ENCODE measurements around the gene MAP3K4.

MAP3K4 gene, protein sequence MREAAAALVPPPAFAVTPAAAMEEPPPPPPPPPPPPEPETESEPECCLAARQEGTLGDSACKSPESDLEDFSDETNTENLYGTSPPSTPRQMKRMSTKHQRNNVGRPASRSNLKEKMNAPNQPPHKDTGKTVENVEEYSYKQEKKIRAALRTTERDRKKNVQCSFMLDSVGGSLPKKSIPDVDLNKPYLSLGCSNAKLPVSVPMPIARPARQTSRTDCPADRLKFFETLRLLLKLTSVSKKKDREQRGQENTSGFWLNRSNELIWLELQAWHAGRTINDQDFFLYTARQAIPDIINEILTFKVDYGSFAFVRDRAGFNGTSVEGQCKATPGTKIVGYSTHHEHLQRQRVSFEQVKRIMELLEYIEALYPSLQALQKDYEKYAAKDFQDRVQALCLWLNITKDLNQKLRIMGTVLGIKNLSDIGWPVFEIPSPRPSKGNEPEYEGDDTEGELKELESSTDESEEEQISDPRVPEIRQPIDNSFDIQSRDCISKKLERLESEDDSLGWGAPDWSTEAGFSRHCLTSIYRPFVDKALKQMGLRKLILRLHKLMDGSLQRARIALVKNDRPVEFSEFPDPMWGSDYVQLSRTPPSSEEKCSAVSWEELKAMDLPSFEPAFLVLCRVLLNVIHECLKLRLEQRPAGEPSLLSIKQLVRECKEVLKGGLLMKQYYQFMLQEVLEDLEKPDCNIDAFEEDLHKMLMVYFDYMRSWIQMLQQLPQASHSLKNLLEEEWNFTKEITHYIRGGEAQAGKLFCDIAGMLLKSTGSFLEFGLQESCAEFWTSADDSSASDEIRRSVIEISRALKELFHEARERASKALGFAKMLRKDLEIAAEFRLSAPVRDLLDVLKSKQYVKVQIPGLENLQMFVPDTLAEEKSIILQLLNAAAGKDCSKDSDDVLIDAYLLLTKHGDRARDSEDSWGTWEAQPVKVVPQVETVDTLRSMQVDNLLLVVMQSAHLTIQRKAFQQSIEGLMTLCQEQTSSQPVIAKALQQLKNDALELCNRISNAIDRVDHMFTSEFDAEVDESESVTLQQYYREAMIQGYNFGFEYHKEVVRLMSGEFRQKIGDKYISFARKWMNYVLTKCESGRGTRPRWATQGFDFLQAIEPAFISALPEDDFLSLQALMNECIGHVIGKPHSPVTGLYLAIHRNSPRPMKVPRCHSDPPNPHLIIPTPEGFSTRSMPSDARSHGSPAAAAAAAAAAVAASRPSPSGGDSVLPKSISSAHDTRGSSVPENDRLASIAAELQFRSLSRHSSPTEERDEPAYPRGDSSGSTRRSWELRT (N-terminal part only)

DNA sequence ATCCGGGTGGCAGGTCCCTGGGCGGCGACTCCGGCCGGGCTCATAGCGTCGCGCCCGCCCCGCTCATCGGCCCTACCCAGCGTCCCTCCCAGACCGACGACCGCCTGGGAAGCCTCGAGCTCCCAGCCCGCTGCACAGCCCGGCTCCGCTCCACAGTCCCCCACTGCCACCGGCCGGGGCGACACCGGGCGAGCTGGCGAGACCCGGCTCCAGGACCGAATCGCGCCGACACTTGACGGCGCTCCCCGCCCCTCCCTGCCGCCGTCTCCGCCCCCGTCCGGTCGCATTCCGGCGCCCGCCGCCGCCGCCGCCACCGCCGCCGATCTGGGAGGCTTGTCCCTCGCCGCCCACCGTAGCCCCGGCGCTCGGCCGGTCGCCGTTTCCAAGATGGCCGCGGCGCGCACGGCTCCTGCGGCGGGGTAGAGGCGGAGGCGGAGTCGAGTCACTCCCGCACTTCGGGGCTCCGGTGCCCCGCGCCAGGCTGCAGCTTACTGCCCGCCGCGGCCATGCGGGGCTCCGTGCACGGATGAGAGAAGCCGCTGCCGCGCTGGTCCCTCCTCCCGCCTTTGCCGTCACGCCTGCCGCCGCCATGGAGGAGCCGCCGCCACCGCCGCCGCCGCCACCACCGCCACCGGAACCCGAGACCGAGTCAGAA, at the start of gene MAP3K4:
Gene MAP3K4, plus strand, starts transcription at position 364 of the 655 bp plus-strand sequence. Its CDS starts 163 bp downstream, at position 527.
- Histone ChIP-seq H3K4me3 (ENCODE audit: low read depth, low read length) (peak within 1 kb of the TSS; percentile 84), H3K9me3 (ENCODE audit: control insufficient read depth, insufficient read depth, low read length) (no peaks in the 10 kb centered on the region), H3K36me3 (ENCODE audit: control insufficient read depth, insufficient read depth, low read length) (no peaks in the 10 kb centered on the region), H3K27me3 (ENCODE audit: control insufficient read depth, insufficient read depth, low read length) (no peaks in the 10 kb centered on the region), H3K9ac (ENCODE audit: low read depth, low read length) (peak within 1 kb of the TSS; percentile 88), H3K4me1 (ENCODE audit: control insufficient read depth, insufficient read depth, low read length) (peaks cover 3% of the 10 kb centered on the region)

DNA sequence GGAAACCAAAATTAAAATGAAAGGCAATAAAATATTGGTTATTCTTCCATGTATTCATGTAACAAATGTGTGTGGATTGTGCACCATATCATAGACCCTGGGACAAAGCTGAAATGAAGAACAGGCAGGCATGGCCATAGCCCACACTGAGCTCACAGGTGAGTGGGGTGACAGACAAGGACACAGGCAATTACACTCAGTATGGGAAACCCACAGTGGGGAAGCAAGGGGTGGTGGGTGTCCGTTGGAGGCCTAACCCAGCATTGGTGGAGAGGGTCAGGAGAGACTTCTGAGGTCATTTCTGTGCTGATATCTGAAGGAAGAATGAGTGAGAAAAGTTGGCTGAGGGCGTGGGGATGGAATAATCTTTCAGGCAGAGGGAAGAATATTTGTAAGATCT, 47.6 kb upstream of the MAP3K4 start:
- Histone ChIP-seq H3K4me3 (ENCODE audit: low read depth, low read length) (no peak overlapping the region), H3K9ac (ENCODE audit: low read depth, low read length) (no peak overlapping the region), H3K27me3 (ENCODE audit: control insufficient read depth, insufficient read depth, low read length) (no peaks in the 10 kb centered on the region), H3K9me3 (ENCODE audit: control insufficient read depth, insufficient read depth, low read length) (no peaks in the 10 kb centered on the region), H3K4me1 (ENCODE audit: control insufficient read depth, insufficient read depth, low read length) (no peaks in the 10 kb centered on the region), H3K36me3 (ENCODE audit: control insufficient read depth, insufficient read depth, low read length) (no peaks in the 10 kb centered on the region)

DNA sequence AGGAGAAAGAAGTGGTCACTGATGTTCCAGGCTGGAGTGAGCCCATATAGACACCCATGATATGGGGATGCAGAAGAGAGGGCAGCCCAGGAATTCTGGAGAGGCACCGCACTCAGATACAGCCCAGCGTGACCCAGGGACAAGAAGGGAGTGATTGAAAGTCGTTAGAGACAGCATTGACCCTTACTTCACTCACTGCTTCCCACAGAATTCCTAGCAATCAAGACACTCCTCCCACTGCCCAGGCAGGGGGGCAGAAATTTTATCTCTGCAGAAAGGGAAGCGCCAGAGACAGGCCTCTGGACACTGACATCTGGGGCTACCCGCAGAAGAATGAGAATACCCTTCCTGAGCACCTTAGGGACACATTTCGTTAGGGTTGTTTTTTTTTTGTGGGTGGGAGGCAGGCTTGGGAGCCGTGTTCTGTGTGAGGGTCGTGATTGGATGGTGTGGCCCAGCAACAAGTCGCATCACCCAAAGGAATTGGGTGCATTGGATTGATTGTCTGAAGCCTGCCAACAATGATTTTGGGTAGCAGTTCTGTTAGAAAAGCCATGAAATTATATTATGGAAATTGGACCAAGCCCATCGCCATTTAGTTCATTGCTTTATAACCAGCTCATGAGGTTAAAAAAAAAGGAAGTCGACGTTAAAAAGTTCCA, 45.9 kb upstream of the MAP3K4 start:
- Histone ChIP-seq H3K4me1 (ENCODE audit: control insufficient read depth, insufficient read depth, low read length) (no peaks in the 10 kb centered on the region), H3K4me3 (ENCODE audit: low read depth, low read length) (no peak overlapping the region), H3K27me3 (ENCODE audit: control insufficient read depth, insufficient read depth, low read length) (no peaks in the 10 kb centered on the region), H3K9ac (ENCODE audit: low read depth, low read length) (no peak overlapping the region), H3K36me3 (ENCODE audit: control insufficient read depth, insufficient read depth, low read length) (no peaks in the 10 kb centered on the region), H3K9me3 (ENCODE audit: control insufficient read depth, insufficient read depth, low read length) (no peaks in the 10 kb centered on the region)

DNA sequence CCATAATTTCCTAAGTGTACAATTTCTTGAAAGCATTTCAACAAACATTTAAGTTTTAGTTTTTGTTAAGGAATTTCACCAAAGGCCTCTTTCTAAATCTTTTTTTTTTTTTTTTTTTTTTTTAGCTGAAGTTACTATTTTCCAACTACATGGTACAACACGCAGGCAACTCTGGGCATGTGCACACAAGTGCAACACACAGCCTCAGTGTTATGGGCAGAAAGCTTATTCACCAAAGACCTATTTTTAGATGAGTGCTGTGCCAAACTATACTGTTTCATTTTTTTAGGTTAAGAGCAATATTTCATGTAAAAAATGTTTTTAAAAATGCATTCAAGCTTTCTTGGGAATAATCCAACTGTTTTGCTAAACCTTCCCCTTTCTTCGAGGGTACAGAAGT, 42.0 kb upstream of the MAP3K4 start:
- Histone ChIP-seq H3K4me3 (ENCODE audit: low read depth, low read length) (no peak overlapping the region), H3K4me1 (ENCODE audit: control insufficient read depth, insufficient read depth, low read length) (no peaks in the 10 kb centered on the region), H3K36me3 (ENCODE audit: control insufficient read depth, insufficient read depth, low read length) (no peaks in the 10 kb centered on the region), H3K27me3 (ENCODE audit: control insufficient read depth, insufficient read depth, low read length) (no peaks in the 10 kb centered on the region), H3K9me3 (ENCODE audit: control insufficient read depth, insufficient read depth, low read length) (no peaks in the 10 kb centered on the region), H3K9ac (ENCODE audit: low read depth, low read length) (no peak overlapping the region)

DNA sequence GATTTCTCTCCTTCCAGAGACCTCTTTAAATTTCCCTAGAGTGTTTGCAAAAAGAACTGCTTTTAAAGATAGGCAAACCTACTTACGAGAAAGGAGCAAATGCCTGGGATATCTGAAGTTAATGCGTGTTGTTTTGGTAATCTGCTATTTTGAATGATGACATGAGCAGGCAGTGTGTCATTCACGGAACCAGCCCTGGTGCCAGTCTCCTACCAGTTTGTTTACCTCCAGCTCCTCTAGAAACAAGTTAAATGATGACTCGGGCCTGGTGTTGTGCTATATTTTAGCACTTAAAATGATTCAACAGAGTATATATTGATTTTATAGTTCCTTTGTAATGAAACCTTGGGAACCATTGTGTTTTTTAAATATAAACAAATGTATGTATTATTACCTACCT, 41.1 kb upstream of the MAP3K4 start:
- no peak overlapping the region for H3K9ac ChIP-seq (ENCODE audit: low read depth, low read length)
- no peak overlapping the region for H3K4me3 ChIP-seq (ENCODE audit: low read depth, low read length)
- H3K36me3 ChIP-seq (ENCODE audit: control insufficient read depth, insufficient read depth, low read length) = no peaks in the 10 kb centered on the region
- H3K9me3 ChIP-seq (ENCODE audit: control insufficient read depth, insufficient read depth, low read length) = no peaks in the 10 kb centered on the region
- H3K27me3 ChIP-seq (ENCODE audit: control insufficient read depth, insufficient read depth, low read length) = no peaks in the 10 kb centered on the region
- H3K4me1 ChIP-seq (ENCODE audit: control insufficient read depth, insufficient read depth, low read length) = no peaks in the 10 kb centered on the region

DNA sequence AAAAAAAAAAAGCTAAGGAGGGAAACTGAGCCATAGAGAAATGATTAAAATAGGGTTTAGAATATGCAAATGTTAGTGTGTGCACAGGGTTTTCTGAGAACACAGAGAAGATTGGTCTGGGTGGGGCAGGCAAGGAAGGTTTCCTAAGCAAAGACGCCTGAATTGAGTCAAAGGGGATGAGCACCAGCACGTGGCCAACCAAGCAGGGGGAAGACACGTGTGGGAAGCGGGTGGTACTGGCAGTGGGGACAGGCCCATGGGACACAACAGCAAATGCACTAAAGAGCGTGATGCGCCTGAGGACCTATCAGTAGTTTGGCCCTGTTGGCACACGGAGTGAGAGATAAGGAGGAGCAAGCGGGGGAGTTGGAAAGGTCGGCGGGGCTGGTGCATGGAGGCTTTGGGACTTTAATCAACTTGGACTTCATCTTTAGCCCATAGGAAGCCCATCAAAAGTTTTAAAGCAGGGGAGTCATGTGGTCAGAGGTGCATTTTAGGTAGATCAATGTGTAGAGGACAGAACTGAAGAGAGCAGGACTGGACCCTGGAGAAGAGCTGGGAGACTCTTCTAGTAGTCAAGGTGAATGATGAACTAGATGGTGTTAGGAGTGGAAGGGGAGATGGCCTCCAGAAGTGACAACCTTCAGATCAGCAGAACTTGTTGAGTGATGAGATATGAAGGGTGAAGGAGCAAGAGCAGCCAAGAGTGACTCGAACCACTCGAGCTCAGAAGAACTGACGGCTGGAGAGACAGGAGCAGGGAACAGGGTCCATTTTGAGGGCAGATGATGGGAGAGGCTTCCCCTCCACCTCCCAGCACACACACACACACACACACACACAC, 40.2 kb upstream of the MAP3K4 start:
- Histone ChIP-seq H3K9me3 (ENCODE audit: control insufficient read depth, insufficient read depth, low read length) (no peaks in the 10 kb centered on the region), H3K36me3 (ENCODE audit: control insufficient read depth, insufficient read depth, low read length) (no peaks in the 10 kb centered on the region), H3K27me3 (ENCODE audit: control insufficient read depth, insufficient read depth, low read length) (no peaks in the 10 kb centered on the region), H3K9ac (ENCODE audit: low read depth, low read length) (no peak overlapping the region), H3K4me1 (ENCODE audit: control insufficient read depth, insufficient read depth, low read length) (no peaks in the 10 kb centered on the region), H3K4me3 (ENCODE audit: low read depth, low read length) (no peak overlapping the region)

DNA sequence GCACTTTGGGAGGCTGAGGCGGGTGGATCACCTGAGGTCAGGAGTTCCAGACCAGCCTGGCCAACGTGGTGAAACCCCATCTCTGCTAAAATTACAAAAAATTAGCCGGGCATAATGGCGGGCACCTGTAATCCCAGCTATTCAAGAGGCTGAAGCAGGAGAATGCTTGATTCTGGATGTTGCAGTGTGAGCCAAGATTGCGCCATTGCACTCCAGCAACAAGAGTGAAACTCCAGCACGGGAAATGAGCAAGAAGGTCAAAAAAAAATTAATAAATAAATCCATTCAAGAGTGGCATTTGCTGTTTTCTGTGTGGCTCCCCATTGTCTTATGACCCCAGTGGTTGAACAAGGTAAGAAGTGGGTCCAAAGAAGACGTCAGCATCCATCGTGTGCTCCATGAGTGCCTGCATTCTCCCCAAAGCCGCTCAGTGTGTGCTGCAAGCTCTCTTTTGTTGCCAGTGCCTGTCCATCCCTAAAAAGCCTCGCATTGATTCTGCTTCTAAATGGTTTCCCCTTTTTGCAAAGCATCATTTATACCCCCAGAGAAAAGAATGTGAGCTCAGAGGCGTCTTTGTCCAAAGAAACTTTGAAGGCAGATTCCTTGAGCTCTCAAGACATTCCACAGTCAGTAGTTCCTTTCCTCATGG, 38.8 kb upstream of the MAP3K4 start:
- no peak overlapping the region for H3K9ac ChIP-seq (ENCODE audit: low read depth, low read length)
- H3K4me1 ChIP-seq (ENCODE audit: control insufficient read depth, insufficient read depth, low read length) = no peaks in the 10 kb centered on the region
- H3K36me3 ChIP-seq (ENCODE audit: control insufficient read depth, insufficient read depth, low read length) = no peaks in the 10 kb centered on the region
- no peaks in the 10 kb centered on the region for H3K9me3 ChIP-seq (ENCODE audit: control insufficient read depth, insufficient read depth, low read length)
- no peaks in the 10 kb centered on the region for H3K27me3 ChIP-seq (ENCODE audit: control insufficient read depth, insufficient read depth, low read length)
- H3K4me3 ChIP-seq (ENCODE audit: low read depth, low read length) = no peak overlapping the region

DNA sequence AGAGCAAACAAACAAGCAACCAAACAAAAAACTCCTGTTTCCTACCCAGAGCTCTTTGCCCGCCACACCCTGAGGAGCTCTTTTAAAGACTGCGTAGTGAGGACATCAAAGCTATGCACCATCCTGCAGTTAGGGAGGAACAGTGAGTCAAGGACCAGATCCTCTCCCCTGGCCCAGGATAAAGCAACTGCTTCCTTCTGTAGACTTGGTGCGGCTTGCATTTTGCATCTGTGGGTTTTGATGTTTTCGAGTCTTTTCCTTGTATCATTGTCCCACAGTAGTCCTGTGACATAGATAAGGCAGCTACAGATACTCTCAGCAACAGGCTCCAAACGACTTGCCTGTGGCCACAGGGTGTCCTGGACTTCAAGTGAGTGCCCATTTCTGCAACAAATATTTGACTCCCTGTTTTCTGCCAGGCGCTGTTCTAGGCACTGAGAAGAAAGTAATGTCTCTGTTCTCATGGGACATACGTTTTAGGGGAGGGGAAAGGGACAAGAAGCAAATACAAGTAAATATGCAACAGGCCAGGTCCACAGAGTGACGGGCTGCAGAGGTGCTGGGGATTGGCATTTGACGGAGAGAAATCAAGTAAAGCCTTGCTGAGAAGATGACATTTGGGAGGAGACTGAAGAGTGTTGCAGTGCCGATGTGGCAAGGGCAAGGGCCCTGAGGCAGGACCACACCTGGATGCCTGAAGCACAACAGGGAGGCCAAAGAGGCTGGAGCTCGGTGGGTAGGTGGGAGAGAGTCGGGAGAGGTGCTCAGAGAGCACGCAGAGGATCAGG, 35.9 kb upstream of the MAP3K4 start:
- no peak overlapping the region for H3K9ac ChIP-seq (ENCODE audit: low read depth, low read length)
- H3K9me3 ChIP-seq (ENCODE audit: control insufficient read depth, insufficient read depth, low read length) = no peaks in the 10 kb centered on the region
- H3K27me3 ChIP-seq (ENCODE audit: control insufficient read depth, insufficient read depth, low read length) = no peaks in the 10 kb centered on the region

DNA sequence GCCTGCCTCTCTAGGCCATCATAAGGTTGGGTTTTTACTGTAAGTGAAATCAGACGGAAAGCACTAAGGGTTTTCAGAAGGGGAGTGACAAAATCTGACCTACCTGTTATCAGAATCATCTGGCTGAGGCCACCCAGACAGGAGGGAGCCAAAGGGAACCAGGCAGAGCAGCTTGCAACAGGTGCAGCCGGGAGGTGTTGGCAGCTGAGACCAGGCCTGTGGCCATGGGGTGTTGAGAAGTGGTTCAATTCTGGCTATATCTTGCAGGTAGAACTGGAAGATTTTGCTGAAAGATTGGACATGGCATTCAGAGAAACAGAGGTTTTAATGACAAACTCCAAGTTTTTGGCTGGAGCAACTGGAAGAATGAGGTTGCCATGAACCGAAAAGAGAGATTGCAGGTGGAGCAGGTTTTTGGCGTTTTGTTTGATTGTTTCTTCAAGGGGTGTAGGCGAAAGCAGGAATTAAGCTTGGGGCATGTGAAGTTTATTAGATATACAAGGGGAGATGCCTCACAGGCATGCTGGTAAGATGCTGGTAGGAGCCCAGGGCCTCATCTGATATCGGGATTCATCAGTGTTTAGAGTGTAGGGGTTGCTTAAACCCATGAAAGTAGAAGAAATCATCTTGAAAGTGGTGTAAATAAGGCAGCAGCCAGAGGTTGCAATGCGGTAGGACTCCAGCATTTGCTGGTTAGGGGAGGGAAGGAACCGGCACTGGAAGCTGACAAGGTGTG, 35.1 kb upstream of the MAP3K4 start:
- H3K4me3 ChIP-seq (ENCODE audit: low read depth, low read length) = no peak overlapping the region
- no peaks in the 10 kb centered on the region for H3K4me1 ChIP-seq (ENCODE audit: control insufficient read depth, insufficient read depth, low read length)
- H3K36me3 ChIP-seq (ENCODE audit: control insufficient read depth, insufficient read depth, low read length) = no peaks in the 10 kb centered on the region
- no peaks in the 10 kb centered on the region for H3K9me3 ChIP-seq (ENCODE audit: control insufficient read depth, insufficient read depth, low read length)
- no peak overlapping the region for H3K9ac ChIP-seq (ENCODE audit: low read depth, low read length)
- H3K27me3 ChIP-seq (ENCODE audit: control insufficient read depth, insufficient read depth, low read length) = no peaks in the 10 kb centered on the region

More for the DNA sequence above, 35.9 kb upstream of the MAP3K4 start:
- H3K36me3 ChIP-seq (ENCODE audit: control insufficient read depth, insufficient read depth, low read length) = no peaks in the 10 kb centered on the region
- H3K4me1 ChIP-seq (ENCODE audit: control insufficient read depth, insufficient read depth, low read length) = no peaks in the 10 kb centered on the region
- H3K4me3 ChIP-seq (ENCODE audit: low read depth, low read length) = no peak overlapping the region
